ENCODE results near the gene RNASE3.
"Not testable (repeated sequence)": the region's sequence is repeated elsewhere in the genome, so short reads cannot be mapped to it uniquely, and the experiment has no call there.

Gene RNASE3

DNA sequence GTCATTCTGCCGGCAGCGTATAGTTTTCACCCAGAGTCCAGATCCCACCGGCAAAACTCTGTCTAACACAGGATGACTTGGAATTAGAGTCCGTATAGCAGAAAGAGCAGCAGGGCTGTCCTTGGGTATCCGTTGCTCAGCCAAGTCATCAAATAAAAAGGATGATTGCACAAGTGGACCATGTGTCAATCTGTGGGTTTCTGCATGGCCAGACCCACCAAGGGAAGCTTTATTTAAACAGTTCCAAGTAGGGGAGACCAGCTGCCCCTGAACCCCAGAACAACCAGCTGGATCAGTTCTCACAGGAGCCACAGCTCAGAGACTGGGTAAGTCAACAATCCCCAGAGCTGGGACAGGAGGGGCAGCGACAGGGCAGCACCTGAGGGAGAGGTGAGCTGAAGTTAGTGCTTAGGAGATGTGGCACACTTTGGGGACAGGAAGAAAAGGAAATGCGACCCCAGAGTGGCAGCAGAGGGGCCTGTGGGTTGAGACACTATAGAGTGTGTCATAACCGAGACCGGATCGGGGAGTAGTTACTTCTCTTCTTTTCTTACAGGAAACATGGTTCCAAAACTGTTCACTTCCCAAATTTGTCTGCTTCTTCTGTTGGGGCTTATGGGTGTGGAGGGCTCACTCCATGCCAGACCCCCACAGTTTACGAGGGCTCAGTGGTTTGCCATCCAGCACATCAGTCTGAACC, at the start of gene RNASE3:
TSS of gene RNASE3 (plus strand) at position 260 of the 700 bp plus-strand sequence. CDS start at position 562, 302 bp downstream.
- in situ Hi-C loops (cut with HindIII; ENCODE audit: low pct_ligation_motif_present, low sequenced_read_pairs); H3K27ac ChIP-seq: not testable (repeated sequence)

GRCh38 chr14:20846560-20846959, 44.6 kb upstream of the RNASE3 start:
- in situ Hi-C loops (cut with HindIII; ENCODE audit: low pct_ligation_motif_present, low sequenced_read_pairs): no loop called here
- no peak for TF ChIP-seq CTCF (IDR thresholded peaks at IDR 0.05; ENCODE audit: low read depth, low read length, missing control alignments)
- DNase-seq: no peak

More for the DNA sequence above, at the start of gene RNASE3:
- not testable (repeated sequence) for DNase-seq; H3K36me3 ChIP-seq (replicated peaks); H3K4me3 ChIP-seq (ENCODE audit: low read depth, low read length); H3K27me3 ChIP-seq (replicated peaks)

GRCh38 chr14:20848316-20848954, 42.8 kb upstream of the RNASE3 start:
- Histone ChIP-seq H3K27ac (no peak overlapping the region), H3K36me3 (replicated peaks) (no peaks in the 10 kb centered on the region), H3K4me3 (ENCODE audit: low read depth, low read length) (no peak overlapping the region), H3K27me3 (replicated peaks) (no peaks in the 10 kb centered on the region)
- in situ Hi-C loops (cut with HindIII; ENCODE audit: low pct_ligation_motif_present, low sequenced_read_pairs): no loop called here
- no peak for TF ChIP-seq CTCF (IDR thresholded peaks at IDR 0.05; ENCODE audit: low read depth, low read length, missing control alignments)
- DNase-seq: peak; percentile 39

More at GRCh38 chr14:20846560-20846959, 44.6 kb upstream of the RNASE3 start:
- Histone ChIP-seq H3K27me3 (replicated peaks) (no peaks in the 10 kb centered on the region), H3K27ac (no peak overlapping the region), H3K4me3 (ENCODE audit: low read depth, low read length) (no peak overlapping the region), H3K36me3 (replicated peaks) (no peaks in the 10 kb centered on the region)

- Histone ChIP-seq H3K27me3 (replicated peaks) (no peaks in the 10 kb centered on the region), H3K27ac (no peak overlapping the region), H3K36me3 (replicated peaks) (no peaks in the 10 kb centered on the region), H3K4me3 (ENCODE audit: low read depth, low read length) (no peak overlapping the region)
- in situ Hi-C loops (cut with HindIII; ENCODE audit: low pct_ligation_motif_present, low sequenced_read_pairs): no loop called here
- no peak for TF ChIP-seq CTCF (IDR thresholded peaks at IDR 0.05; ENCODE audit: low read depth, low read length, missing control alignments)
- DNase-seq: no peak
Observed at GRCh38 chr14:20848955-20849570, 42.1 kb upstream of the RNASE3 start.

DNA sequence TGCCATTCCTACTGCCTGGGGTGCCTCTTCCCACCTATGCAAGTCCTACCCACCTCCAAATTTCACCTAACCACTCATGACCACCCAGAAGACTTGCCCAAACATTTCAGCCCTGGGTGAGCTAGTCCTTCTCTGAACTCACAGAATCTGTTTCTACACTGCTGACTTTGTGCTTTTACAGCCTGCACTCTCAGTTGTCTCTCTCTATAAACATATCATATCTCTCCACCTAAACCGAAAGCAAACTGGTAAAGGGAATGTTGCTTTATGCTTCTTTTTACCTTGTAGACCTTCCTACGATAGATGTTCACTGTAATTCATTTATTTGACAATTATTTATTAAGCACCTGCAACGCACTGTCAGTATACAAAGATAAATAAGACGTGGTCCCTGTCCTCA, 38.1 kb upstream of the RNASE3 start:
- no peak overlapping the region for H3K4me3 ChIP-seq (ENCODE audit: low read depth, low read length)
- no peak overlapping the region for H3K27ac ChIP-seq
- no peak for TF ChIP-seq CTCF (IDR thresholded peaks at IDR 0.05; ENCODE audit: low read depth, low read length, missing control alignments)
- in situ Hi-C loops (cut with HindIII; ENCODE audit: low pct_ligation_motif_present, low sequenced_read_pairs): no loop called here
- no peaks in the 10 kb centered on the region for H3K36me3 ChIP-seq (replicated peaks)
- DNase-seq: no peak
- H3K27me3 ChIP-seq (replicated peaks): no peaks in the 10 kb centered on the region

GRCh38 chr14:20855652-20856291, 35.4 kb upstream of the RNASE3 start:
- Histone ChIP-seq H3K27ac (no peak overlapping the region), H3K36me3 (replicated peaks) (no peaks in the 10 kb centered on the region), H3K27me3 (replicated peaks) (no peaks in the 10 kb centered on the region), H3K4me3 (ENCODE audit: low read depth, low read length) (no peak overlapping the region)
- in situ Hi-C loops (cut with HindIII; ENCODE audit: low pct_ligation_motif_present, low sequenced_read_pairs): no loop called here
- peak; percentile 76 for TF ChIP-seq CTCF (IDR thresholded peaks at IDR 0.05; ENCODE audit: low read depth, low read length, missing control alignments)
- peak; percentile 65 for DNase-seq

Data from brain microvascular endothelial cell (primary cell).